Activated B cell treated with CpG ODN at 0.5 μM for 24 hours (primary cell): ENCODE measurements around the gene CES2. TPM values are rescaled to one million over a fixed set of nuclear protein-coding genes. Genes with fewer than 3 reads are reported as not detected.

Experiments
- ATAC-seq: fragments of 200-7000 bp; cut with Tn5 transposase; one replicate; pipeline ENCODE4 v1.10.0; 2021; ENCODE audit warnings: low read depth, mild to moderate bottlenecking, moderate library complexity
- CTCF ChIA-PET: fragments of 350-600 bp; sonication (Branson Sonifier 250); formaldehyde crosslinking; loops from one replicate; lab custom pipeline; 2021; ENCODE audit warnings: antibody characterized with exemption; lab: Charles Lee
- POLR2A ChIA-PET: fragments of 350-600 bp; sonication (Branson Sonifier 250); formaldehyde crosslinking; loops from one replicate; lab custom pipeline; 2021; ENCODE audit warnings: antibody characterized with exemption; lab: Charles Lee
- DNase-seq: peaks from one replicate; pipeline ENCODE4 v3.0.0; 2022
- H3K27ac Mint-ChIP-seq: one replicate; pipeline ENCODE4 v1.8.0; 2020; ENCODE audit warnings: mixed read lengths
- H3K27me3 Mint-ChIP-seq: one replicate; pipeline ENCODE4 v1.8.0; 2021; ENCODE audit warnings: mixed read lengths
- H3K36me3 Mint-ChIP-seq: one replicate; pipeline ENCODE4 v1.8.0; 2021; ENCODE audit warnings: low read depth, mixed read lengths
- H3K4me1 Mint-ChIP-seq: one replicate; pipeline ENCODE4 v1.8.0; 2021; ENCODE audit warnings: mixed read lengths
- H3K4me3 Mint-ChIP-seq: one replicate; pipeline ENCODE4 v1.8.0; 2020; ENCODE audit warnings: mild to moderate bottlenecking, mixed read lengths
- H3K9me3 Mint-ChIP-seq: one replicate; pipeline ENCODE4 v1.8.0; 2020; ENCODE audit warnings: mixed read lengths
- intact Hi-C: fragments of 100-400 bp; cut with micrococcal nuclease; formaldehyde crosslinking; loops from one replicate; pipeline ENCODE4 v1.15.1; 2024
- total RNA-seq: library from RNA; stranded (reverse); gene quantifications from 2 replicates; pipeline ENCODE4 v1.2.3, GENCODE V29; 2022
- TF ChIP-seq, protein P1 (sequence below): fragments of 200-600 bp; IDR thresholded peaks from one replicate; pipeline ENCODE4 v1.8.0; 2022; ENCODE audit warnings: antibody characterized with exemption, mild to moderate bottlenecking

Gene CES2
- total RNA-seq, 1 donor from 2014 or later: 34.7 TPM

DNA sequence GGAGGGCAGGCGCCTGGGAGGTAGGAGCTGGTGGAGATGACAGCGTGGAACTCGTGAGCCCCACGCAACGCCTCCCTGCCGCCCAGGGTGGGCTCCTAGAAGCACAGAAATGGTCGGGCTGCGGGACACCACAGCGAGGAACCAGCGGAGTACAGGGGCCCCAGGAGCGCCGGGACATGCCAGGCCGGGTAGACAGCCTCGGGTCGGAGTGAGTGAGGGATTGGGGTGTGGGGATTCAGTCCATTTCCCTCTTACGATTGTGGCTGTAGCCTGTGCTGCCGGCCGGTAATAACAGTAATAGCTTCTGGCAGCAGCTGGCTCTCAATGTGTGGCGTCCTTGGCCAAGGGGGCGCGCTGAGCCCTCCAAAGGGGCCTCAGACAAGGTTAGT lies 13.5 kb downstream of the CES2 start:
- H3K4me1 Mint-ChIP-seq: peaks cover 17% of the 10 kb centered on the region
- intact Hi-C loops: loop anchor here (5.0 kb wide), 1 partner anchor 67 kb away; the partner anchor contains the start of gene PDP2
- ChIA-PET POLR2A (no interaction called here), CTCF (interaction anchor here (1.1 kb wide), 1 partner anchor 206 kb away, joined by 4 read pairs; no protein-coding TSS in a partner anchor)
- peaks cover 3% of the 10 kb centered on the region for H3K36me3 Mint-ChIP-seq
- H3K27me3 Mint-ChIP-seq: peaks cover 22% of the 10 kb centered on the region
- no peaks in the 10 kb centered on the region for H3K9me3 Mint-ChIP-seq
- DNase-seq: no peak
- no peak overlapping the region for H3K27ac Mint-ChIP-seq
- TF ChIP-seq, protein P1, sequence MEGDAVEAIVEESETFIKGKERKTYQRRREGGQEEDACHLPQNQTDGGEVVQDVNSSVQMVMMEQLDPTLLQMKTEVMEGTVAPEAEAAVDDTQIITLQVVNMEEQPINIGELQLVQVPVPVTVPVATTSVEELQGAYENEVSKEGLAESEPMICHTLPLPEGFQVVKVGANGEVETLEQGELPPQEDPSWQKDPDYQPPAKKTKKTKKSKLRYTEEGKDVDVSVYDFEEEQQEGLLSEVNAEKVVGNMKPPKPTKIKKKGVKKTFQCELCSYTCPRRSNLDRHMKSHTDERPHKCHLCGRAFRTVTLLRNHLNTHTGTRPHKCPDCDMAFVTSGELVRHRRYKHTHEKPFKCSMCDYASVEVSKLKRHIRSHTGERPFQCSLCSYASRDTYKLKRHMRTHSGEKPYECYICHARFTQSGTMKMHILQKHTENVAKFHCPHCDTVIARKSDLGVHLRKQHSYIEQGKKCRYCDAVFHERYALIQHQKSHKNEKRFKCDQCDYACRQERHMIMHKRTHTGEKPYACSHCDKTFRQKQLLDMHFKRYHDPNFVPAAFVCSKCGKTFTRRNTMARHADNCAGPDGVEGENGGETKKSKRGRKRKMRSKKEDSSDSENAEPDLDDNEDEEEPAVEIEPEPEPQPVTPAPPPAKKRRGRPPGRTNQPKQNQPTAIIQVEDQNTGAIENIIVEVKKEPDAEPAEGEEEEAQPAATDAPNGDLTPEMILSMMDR: no peak
- no peak for ATAC-seq
- peak overlapping the region; percentile 79 for H3K4me3 Mint-ChIP-seq

DNA sequence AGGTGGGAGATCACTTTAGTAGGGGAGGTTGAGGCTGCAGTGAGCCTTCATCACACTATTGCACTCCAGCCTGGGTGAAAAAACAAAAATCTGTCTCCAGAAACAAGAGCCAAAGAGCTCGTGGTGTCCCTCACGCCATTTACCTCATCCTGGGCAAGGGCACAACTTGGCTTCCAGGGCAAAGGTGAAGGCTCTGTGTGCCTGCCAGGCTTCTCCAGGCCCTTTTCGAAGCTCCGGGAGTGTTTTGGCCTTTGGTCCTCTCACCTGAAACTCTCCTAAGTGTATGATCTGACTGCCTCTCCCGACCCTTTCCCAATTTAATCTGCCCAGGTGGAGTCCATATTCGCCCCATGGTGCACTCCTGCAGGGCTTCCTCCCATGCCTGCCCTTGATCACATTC lies 14.2 kb downstream of the CES2 start:
- Mint-ChIP-seq H3K36me3 (no peaks in the 10 kb centered on the region), H3K4me1 (peaks cover 17% of the 10 kb centered on the region), H3K27ac (no peak overlapping the region), H3K9me3 (no peaks in the 10 kb centered on the region), H3K4me3 (peak overlapping the region; percentile 42), H3K27me3 (peaks cover 24% of the 10 kb centered on the region)
- DNase-seq (no peak), ATAC-seq (no peak)
- intact Hi-C loops: loop anchor here (5.0 kb wide), 1 partner anchor 67 kb away; the partner anchor contains the start of gene PDP2
- POLR2A ChIA-PET: interaction anchor here (0.6 kb wide), 1 partner anchor 1797 kb away, joined by 3 read pairs; no protein-coding TSS in a partner anchor
- CTCF ChIA-PET: interaction anchor here (1.1 kb wide), 1 partner anchor 206 kb away, joined by 4 read pairs; no protein-coding TSS in a partner anchor
- TF ChIP-seq, protein P1: no peak

DNA sequence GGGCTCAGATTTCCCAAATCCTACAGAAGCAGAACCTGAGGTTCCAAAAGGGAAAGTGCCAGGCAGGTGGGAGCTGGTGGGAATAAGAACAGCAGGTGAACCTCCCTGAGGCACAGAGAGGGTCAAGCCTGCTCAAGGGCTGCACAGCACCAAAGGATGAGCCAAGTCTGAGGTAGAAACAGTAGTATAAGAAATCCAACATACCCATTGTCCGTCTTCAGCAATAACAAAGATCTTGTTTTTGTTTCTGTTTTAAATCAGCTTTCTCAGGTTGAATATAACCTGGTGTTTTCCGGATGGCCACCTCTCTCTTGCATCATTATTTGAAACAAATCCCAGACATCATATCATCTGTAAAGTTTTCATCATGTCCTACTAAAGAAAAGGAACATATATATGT lies 15.1 kb downstream of the CES2 start:
- Mint-ChIP-seq H3K4me3 (no peak overlapping the region), H3K4me1 (peaks cover 17% of the 10 kb centered on the region), H3K27ac (no peak overlapping the region), H3K36me3 (no peaks in the 10 kb centered on the region), H3K27me3 (peaks cover 24% of the 10 kb centered on the region), H3K9me3 (no peaks in the 10 kb centered on the region)
- ATAC-seq (no peak), DNase-seq (no peak)
- POLR2A ChIA-PET: no interaction called here
- intact Hi-C loops: no loop called here
- CTCF ChIA-PET: no interaction called here
- TF ChIP-seq, protein P1: no peak

DNA sequence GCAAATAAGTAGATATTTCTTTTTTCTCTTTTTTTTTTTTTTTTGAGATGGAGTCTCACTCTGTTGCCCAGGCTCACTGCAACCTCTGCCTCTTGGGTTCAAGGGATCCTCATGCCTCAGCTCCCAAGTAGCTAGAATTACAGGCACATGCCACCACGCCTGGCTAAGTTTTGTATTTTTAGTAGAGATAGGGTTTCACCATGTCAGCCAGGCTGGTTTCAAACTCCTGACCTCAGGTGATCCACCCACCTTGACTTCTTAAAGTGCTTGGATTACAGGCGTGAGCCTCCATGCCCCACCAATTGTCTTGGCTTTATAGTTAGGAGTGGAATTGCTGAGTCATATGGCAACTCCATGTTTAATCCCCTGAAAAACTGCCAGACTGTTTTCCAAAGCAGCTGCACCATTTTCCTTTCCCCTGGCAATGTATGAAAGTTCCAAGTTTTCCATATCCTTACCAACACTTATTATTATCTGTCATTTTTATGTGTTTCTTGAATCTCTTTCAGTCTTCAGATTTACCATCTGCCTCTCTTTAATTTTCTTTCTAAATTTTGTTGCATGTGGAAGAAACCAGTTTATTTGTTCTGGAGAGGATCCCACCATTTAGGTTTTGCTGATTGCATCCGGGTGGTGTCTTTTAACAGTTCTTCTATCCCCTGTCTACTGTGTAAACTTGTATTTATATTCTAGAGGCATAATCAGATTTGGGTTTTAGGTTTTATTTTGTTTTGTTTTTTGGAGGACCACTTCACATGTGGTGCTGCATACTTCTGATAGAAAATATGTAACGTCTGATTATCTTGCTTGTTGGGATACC lies 15.9 kb downstream of the CES2 start:
- intact Hi-C loops: no loop called here

More for the DNA sequence above, 15.9 kb downstream of the CES2 start:
- DNase-seq (no peak), ATAC-seq (no peak)
- TF ChIP-seq, protein P1: no peak
- POLR2A ChIA-PET: no interaction called here
- Mint-ChIP-seq H3K36me3 (no peaks in the 10 kb centered on the region), H3K4me1 (peaks cover 17% of the 10 kb centered on the region), H3K27me3 (peaks cover 24% of the 10 kb centered on the region), H3K9me3 (no peaks in the 10 kb centered on the region), H3K27ac (no peak overlapping the region), H3K4me3 (no peak overlapping the region)
- CTCF ChIA-PET: interaction anchor here (1.3 to 1.7 kb wide), 2 partner anchors 10 to 206 kb away, joined by 3 to 4 read pairs; partner anchors contain the start of gene CES3
